H1 (cell line): ENCODE results near the gene PHF10.

ENCODE experiments used
- BCL11A ChIP-seq, 2 experiments: IDR thresholded peaks; one replicate each; pipeline ENCODE4 v1.6.1; 2011; ENCODE audit warnings: low read depth in 2 of 2, low read length in 2 of 2, mild to moderate bottlenecking in 2 of 2
- EZH2 ChIP-seq: fragments of 200-600 bp; sonication (generic); IDR thresholded peaks from 2 replicates; pipeline ENCODE4 v1.7.1; 2012; ENCODE audit warnings: low read depth, mild to moderate bottlenecking, moderate library complexity, low read length, inconsistent platforms; ENCODE audit not compliant: severe bottlenecking
- KDM1A ChIP-seq: fragments of 200-600, 300-600 bp; sonication (generic); IDR thresholded peaks from 2 replicates; pipeline ENCODE4 v1.7.1; 2016; ENCODE audit warnings: mild to moderate bottlenecking, low read length, borderline replicate concordance
- POLR2AphosphoS5 ChIP-seq: IDR thresholded peaks from 2 replicates; pipeline ENCODE4 v1.6.1; 2011; ENCODE audit warnings: low read depth, low read length
- TF ChIP-seq, protein P1 (sequence below), 3 experiments: IDR thresholded peaks; 1 replicate in 2 of 3; 2 replicates in 1 of 3; pipeline versions ENCODE4 v1.5.1 to v1.6.1; 2011; ENCODE audit warnings: low read length in 3 of 3, mild to moderate bottlenecking in 3 of 3, inconsistent platforms in 2 of 3, low read depth in 1 of 3, moderate library complexity in 1 of 3; ENCODE audit not compliant: insufficient read depth in 1 of 3; ENCODE audit errors: control extremely low read depth in 1 of 3
- TF ChIP-seq, protein P2 (sequence below): IDR thresholded peaks from 2 replicates; pipeline ENCODE4 v1.6.1; 2012; ENCODE audit warnings: inconsistent platforms

DNA sequence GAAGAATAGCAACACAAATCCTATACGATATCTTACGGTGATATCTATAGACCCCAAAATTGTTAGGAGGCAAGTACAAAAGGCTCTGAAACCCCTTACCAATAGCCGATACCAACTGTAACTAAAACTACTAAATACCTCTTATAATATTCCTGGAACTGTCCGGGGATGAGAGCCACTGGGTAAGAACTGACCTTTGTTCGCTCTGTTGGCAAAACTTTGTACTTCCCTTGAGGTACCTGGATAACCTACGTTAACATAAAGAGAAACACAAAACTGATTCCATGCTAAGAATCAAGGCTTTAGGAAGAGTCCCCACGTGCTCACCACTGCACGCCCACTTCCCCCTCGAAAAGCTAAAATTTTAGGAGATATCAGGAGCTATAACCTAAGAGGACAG lies 9.7 kb downstream of the PHF10 start:
- TF ChIP-seq POLR2AphosphoS5 (no peak), BCL11A (IDR thresholded peaks at IDR 0.05; ENCODE audit: low read depth in 2 of 2, low read length in 2 of 2) (no peak), EZH2 (no peak), KDM1A (no peak)
- TF ChIP-seq, protein P1, sequence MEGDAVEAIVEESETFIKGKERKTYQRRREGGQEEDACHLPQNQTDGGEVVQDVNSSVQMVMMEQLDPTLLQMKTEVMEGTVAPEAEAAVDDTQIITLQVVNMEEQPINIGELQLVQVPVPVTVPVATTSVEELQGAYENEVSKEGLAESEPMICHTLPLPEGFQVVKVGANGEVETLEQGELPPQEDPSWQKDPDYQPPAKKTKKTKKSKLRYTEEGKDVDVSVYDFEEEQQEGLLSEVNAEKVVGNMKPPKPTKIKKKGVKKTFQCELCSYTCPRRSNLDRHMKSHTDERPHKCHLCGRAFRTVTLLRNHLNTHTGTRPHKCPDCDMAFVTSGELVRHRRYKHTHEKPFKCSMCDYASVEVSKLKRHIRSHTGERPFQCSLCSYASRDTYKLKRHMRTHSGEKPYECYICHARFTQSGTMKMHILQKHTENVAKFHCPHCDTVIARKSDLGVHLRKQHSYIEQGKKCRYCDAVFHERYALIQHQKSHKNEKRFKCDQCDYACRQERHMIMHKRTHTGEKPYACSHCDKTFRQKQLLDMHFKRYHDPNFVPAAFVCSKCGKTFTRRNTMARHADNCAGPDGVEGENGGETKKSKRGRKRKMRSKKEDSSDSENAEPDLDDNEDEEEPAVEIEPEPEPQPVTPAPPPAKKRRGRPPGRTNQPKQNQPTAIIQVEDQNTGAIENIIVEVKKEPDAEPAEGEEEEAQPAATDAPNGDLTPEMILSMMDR (IDR thresholded peaks at IDR 0.05; ENCODE audit: control extremely low read depth in 1 of 3, insufficient read depth in 1 of 3, low read depth in 1 of 3, low read length in 3 of 3): no peak
- TF ChIP-seq, protein P2, sequence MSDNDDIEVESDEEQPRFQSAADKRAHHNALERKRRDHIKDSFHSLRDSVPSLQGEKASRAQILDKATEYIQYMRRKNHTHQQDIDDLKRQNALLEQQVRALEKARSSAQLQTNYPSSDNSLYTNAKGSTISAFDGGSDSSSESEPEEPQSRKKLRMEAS: no peak
